GM12878 (cell line): ENCODE measurements around the gene SLC38A3.

Experiments
- ETV6 ChIP-seq, 2 experiments: fragments of 450-650 bp in 1 of 2; IDR thresholded peaks in 1 of 2; conservative IDR thresholded peaks in 1 of 2; 2 replicates each; pipeline ENCODE4 v1.6.1; 2014; ENCODE audit warnings: antibody characterized with exemption in 1 of 2, borderline replicate concordance in 1 of 2, low read depth in 1 of 2, mild to moderate bottlenecking in 1 of 2, moderate library complexity in 1 of 2
- JUND ChIP-seq: IDR thresholded peaks from 2 replicates; pipeline ENCODE4 v1.6.1; 2012; ENCODE audit warnings: low read depth, mild to moderate bottlenecking, low read length, improper control_type of control experiment, moderate library complexity
- ZNF274 ChIP-seq: IDR thresholded peaks from one replicate; pipeline ENCODE4 v1.8.0; 2011; ENCODE audit not compliant: insufficient read length, insufficient read depth
- TF ChIP-seq, protein P1 (sequence below): fragments of 450-650 bp; IDR thresholded peaks from 2 replicates; pipeline ENCODE4 v1.6.1; 2017; ENCODE audit warnings: mild to moderate bottlenecking, moderate library complexity

- no peak for TF ChIP-seq JUND
- no peak for TF ChIP-seq ETV6 (conservative IDR thresholded peaks at IDR 0.05 in 1 of 2, IDR thresholded peaks at IDR 0.05 in 1 of 2; ENCODE audit: borderline replicate concordance in 1 of 2, low read depth in 1 of 2)
- TF ChIP-seq ZNF274: no peak
- TF ChIP-seq, protein P1, sequence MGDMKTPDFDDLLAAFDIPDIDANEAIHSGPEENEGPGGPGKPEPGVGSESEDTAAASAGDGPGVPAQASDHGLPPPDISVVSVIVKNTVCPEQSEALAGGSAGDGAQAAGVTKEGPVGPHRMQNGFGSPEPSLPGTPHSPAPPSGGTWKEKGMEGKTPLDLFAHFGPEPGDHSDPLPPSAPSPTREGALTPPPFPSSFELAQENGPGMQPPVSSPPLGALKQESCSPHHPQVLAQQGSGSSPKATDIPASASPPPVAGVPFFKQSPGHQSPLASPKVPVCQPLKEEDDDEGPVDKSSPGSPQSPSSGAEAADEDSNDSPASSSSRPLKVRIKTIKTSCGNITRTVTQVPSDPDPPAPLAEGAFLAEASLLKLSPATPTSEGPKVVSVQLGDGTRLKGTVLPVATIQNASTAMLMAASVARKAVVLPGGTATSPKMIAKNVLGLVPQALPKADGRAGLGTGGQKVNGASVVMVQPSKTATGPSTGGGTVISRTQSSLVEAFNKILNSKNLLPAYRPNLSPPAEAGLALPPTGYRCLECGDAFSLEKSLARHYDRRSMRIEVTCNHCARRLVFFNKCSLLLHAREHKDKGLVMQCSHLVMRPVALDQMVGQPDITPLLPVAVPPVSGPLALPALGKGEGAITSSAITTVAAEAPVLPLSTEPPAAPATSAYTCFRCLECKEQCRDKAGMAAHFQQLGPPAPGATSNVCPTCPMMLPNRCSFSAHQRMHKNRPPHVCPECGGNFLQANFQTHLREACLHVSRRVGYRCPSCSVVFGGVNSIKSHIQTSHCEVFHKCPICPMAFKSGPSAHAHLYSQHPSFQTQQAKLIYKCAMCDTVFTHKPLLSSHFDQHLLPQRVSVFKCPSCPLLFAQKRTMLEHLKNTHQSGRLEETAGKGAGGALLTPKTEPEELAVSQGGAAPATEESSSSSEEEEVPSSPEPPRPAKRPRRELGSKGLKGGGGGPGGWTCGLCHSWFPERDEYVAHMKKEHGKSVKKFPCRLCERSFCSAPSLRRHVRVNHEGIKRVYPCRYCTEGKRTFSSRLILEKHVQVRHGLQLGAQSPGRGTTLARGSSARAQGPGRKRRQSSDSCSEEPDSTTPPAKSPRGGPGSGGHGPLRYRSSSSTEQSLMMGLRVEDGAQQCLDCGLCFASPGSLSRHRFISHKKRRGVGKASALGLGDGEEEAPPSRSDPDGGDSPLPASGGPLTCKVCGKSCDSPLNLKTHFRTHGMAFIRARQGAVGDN: no peak
Measured at GRCh38 chr3:50231581-50231980, 26.5 kb downstream of the SLC38A3 start.
